Germinal center (tissue), 1 donor: ENCODE data around the gene KCNN1.
"Not testable (repeated sequence)": the region's sequence is repeated elsewhere in the genome, so short reads cannot be mapped to it uniquely, and the experiment has no call there.

Experiments
- DNase-seq: peaks from one replicate; pipeline ENCODE4 v3.0.0; 2012; ENCODE audit warnings: mixed read lengths, low spot score

The KCNN1 gene

GRCh38 chr19:17966550-17967256 lies at the start of gene KCNN1:
Gene KCNN1 (plus strand): TSS chr19:17967107. CDS start chr19:17973889, 6,782 bp downstream.
- DNase-seq: peak; percentile 80

GRCh38 chr19:17918151-17918550 lies 48.8 kb upstream of the KCNN1 start:
- not testable (repeated sequence) for DNase-seq

GRCh38 chr19:17919122-17919521 lies 47.8 kb upstream of the KCNN1 start:
- DNase-seq: not testable (repeated sequence)

GRCh38 chr19:17920527-17920926 lies 46.4 kb upstream of the KCNN1 start:
- no peak for DNase-seq

GRCh38 chr19:17922138-17922537 lies 44.8 kb upstream of the KCNN1 start:
- DNase-seq: no peak

DNA sequence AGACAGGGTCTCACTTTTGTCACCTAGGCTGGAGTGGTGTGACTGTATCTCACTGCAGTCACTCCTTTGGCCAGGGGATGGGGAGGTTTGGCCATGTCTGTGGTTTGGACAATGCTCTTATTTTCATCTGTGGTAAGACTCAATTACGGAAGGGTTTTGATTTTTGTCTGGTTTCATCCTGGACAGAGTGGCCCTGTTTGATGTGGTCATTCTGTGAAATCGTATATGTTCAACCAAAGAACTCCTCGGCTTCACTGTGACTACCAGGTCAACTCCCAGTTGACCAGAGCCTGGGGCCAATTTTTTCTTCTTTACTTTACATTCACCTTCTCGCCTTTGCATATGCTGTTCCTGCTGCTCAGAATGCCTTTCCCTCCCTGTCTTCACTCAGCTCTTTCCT lies 40.9 kb upstream of the KCNN1 start:
- no peak for DNase-seq

DNA sequence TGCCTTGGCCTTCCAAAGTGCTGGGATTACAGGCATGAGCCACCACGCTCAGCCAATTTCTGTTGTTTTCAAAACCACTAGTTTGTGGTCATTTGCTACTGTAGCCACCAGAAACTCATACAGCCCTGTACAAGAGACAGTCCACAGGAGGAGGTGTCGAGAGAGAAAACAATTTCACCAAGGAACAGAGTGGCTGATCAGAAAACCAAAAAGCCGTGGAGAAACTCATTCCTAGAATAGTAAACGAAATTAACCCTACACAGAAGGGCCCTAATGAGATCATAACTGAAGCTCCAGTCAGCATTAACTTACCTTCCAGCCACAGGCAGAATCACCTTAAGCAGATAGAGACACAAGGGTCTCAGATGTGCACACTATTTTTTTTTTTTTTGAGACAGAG lies 37.9 kb upstream of the KCNN1 start:
- DNase-seq: no peak

- DNase-seq: no peak
Observed at GRCh38 chr19:17931532-17932191, 35.2 kb upstream of the KCNN1 start.

GRCh38 chr19:17932485-17933338 lies 34.2 kb upstream of the KCNN1 start, which contains the start of gene CCDC124:
Gene CCDC124 (plus strand): TSS chr19:17933015. CDS start chr19:17936421, 3,406 bp downstream.
- DNase-seq: peak; percentile 92

DNA sequence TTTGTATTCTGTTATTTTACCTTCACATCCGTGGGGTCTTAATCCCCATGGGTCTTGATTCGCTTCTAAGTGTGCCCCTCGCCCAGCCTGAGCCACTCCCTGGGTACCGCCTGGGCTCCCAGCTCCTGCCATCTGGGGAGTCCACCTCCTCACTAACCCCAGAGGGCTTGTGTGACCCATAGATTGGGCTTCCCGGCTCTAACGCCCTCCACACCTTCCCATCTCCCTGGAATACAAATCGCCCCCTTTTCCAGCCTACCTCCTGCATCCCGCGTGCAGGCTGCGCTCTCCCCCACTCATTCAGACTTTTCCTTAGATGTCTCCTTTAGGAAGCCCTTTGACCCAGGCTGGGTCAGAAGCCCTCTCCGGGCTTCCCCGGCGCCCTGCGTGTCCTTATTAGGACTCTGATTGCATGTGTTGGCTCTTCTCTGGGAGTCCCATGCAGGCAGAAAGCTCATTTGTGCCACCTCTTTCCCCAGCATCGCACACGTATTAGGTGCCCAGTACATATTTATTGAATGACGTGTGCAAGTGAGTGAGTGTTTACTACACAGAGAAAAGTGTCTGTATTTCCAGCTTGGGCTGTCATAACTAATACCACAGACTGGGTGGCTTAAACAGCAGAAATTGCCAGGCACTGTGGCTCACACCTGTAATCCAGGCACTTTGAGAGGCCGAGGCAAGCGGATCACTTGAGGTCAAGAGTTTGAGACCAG lies 33.3 kb upstream of the KCNN1 start:
- no peak for DNase-seq

DNA sequence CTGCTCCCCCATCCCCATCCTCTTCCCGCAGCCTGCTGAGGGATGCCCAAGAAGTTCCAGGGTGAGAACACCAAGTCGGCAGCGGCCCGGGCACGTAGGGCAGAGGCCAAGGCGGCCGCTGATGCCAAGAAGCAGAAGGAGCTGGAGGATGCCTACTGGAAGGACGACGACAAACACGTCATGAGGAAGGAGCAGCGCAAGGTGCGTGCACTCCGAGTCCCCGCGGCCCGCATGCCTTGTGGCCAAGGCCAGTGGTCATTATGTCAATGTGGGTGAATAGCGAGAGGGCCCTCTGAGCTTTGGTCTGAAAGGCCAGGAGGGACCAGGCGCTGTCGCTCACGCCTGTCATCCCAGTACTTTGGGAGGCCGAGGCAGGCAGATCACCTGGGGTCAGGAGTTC lies 30.5 kb upstream of the KCNN1 start:
- no peak for DNase-seq

- DNase-seq: no peak
Observed at GRCh38 chr19:17937371-17937900, 29.5 kb upstream of the KCNN1 start.

GRCh38 chr19:17938092-17938845 lies 28.6 kb upstream of the KCNN1 start:
- peak; percentile 88 for DNase-seq

DNA sequence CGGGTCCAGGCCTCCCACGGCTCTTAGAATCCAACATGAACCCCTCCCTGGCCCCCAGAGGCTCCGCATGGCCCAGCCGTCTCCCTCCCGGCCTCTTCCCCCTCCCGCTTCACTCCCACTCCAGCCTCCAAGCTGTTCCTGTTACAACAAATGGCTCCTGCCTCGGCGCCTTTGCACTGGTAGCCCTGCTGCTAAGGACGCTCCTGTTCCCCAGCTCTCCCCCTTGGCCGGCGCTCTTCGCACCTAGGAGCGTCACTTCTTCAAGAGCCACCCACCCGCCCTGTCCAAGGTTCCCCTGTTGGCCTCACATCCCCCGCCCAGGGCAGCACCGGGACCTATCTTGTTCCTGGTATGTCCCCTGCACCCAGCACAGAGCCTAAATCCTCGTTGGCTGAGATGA lies 24.7 kb upstream of the KCNN1 start:
- DNase-seq: no peak

- DNase-seq: no peak
Observed at GRCh38 chr19:17942582-17943273, 24.2 kb upstream of the KCNN1 start.

- DNase-seq: no peak
Observed at GRCh38 chr19:17943274-17944221, 23.4 kb upstream of the KCNN1 start.

- no peak for DNase-seq
Observed at GRCh38 chr19:17944301-17944700, 22.6 kb upstream of the KCNN1 start.

GRCh38 chr19:17946965-17947784 lies 19.7 kb upstream of the KCNN1 start:
- DNase-seq: peak; percentile 3
